Calu3 (cell line): ENCODE results near the gene MCF2L2. TPM values are rescaled to one million over a fixed set of nuclear protein-coding genes. Genes with fewer than 3 reads are reported as not detected.
A peak's percentile ranks its signal among the peaks of the same experiment; 100 is the strongest.

Experiments used
- BruUV-seq: library from RNA; stranded (reverse); fragments of 400-500 nt; replicated peaks from 2 replicates; lab custom pipeline; 2021; lab: Mats Ljungman, UMichigan
- CTCF ChIA-PET: fragments of 300-600 bp; sonication (Branson Sonifier 250); formaldehyde crosslinking; loops from one replicate; lab custom pipeline; 2022; ENCODE audit warnings: antibody characterized with exemption; lab: Charles Lee
- DNase-seq: peaks from one replicate; pipeline ENCODE4 v3.0.0; 2022
- H3K27ac Mint-ChIP-seq: one replicate; pipeline ENCODE4 v1.8.0; 2022; ENCODE audit warnings: mixed read lengths; ENCODE audit not compliant: unreplicated experiment
- H3K27me3 Mint-ChIP-seq: one replicate; pipeline ENCODE4 v1.8.0; 2022; ENCODE audit warnings: mixed read lengths; ENCODE audit not compliant: unreplicated experiment
- H3K36me3 Mint-ChIP-seq: one replicate; pipeline ENCODE4 v1.8.0; 2022; ENCODE audit warnings: mild to moderate bottlenecking, moderate library complexity, mixed read lengths; ENCODE audit not compliant: insufficient read depth, unreplicated experiment
- H3K4me1 Mint-ChIP-seq: one replicate; pipeline ENCODE4 v1.8.0; 2022; ENCODE audit warnings: mild to moderate bottlenecking, low read depth, mixed read lengths; ENCODE audit not compliant: unreplicated experiment
- H3K4me3 Mint-ChIP-seq: one replicate; pipeline ENCODE4 v1.8.0; 2022; ENCODE audit warnings: mild to moderate bottlenecking, low read depth, moderate library complexity, mixed read lengths; ENCODE audit not compliant: unreplicated experiment
- H3K9me3 Mint-ChIP-seq: one replicate; pipeline ENCODE4 v1.8.0; 2022; ENCODE audit warnings: low read depth, mixed read lengths; ENCODE audit not compliant: unreplicated experiment
- CTCF ChIP-seq: fragments of 200-600 bp; IDR thresholded peaks from one replicate; pipeline ENCODE4 v1.8.0; 2022; ENCODE audit warnings: antibody characterized with exemption; ENCODE audit not compliant: unreplicated experiment
- intact Hi-C: fragments of 100-400 bp; cut with micrococcal nuclease; formaldehyde crosslinking; loops from one replicate; pipeline ENCODE4 v1.10.0; 2022; ENCODE audit not compliant: unreplicated experiment
- total RNA-seq: library from RNA; stranded (reverse); gene quantifications from 2 replicates; pipeline ENCODE4 v1.2.3, GENCODE V29; 2022

Gene MCF2L2
- total RNA-seq, 1 experiment from 2014 or later = 0.35 TPM

- peaks cover 7% of the 10 kb centered on the region for H3K36me3 Mint-ChIP-seq
- no peak for DNase-seq
- peaks cover 3% of the 10 kb centered on the region for H3K9me3 Mint-ChIP-seq
- CTCF ChIA-PET = interaction anchor here (0.7 to 3.3 kb wide), 5 partner anchors 11 to 186 kb away, joined by 3 to 15 read pairs (median 4); no protein-coding TSS in a partner anchor
- BruUV-seq = no TSS peak
- peak overlapping the region; percentile 29 for H3K4me3 Mint-ChIP-seq
- no peak for TF ChIP-seq CTCF
- H3K27ac Mint-ChIP-seq = peak overlapping the region; percentile 90
- no peaks in the 10 kb centered on the region for H3K27me3 Mint-ChIP-seq
- intact Hi-C loops = no loop called here
- peaks cover 58% of the 10 kb centered on the region for H3K4me1 Mint-ChIP-seq
Observed at GRCh38 chr3:183370391-183370790, 58.0 kb downstream of the MCF2L2 start.

- no TSS peak for BruUV-seq
- no peaks in the 10 kb centered on the region for H3K27me3 Mint-ChIP-seq
- CTCF ChIA-PET = interaction anchor here (0.7 to 2.4 kb wide), 3 partner anchors 13 to 185 kb away, joined by 3 to 15 read pairs (median 3); no protein-coding TSS in a partner anchor
- TF ChIP-seq CTCF = no peak
- peaks cover 56% of the 10 kb centered on the region for H3K4me1 Mint-ChIP-seq
- peaks cover 7% of the 10 kb centered on the region for H3K36me3 Mint-ChIP-seq
- intact Hi-C loops = loop anchor here (5.0 kb wide), 1 partner anchor 62 kb away; no protein-coding TSS in a partner anchor
- peak overlapping the region; percentile 90 for H3K27ac Mint-ChIP-seq
- no peak overlapping the region for H3K4me3 Mint-ChIP-seq
- H3K9me3 Mint-ChIP-seq = peaks cover 3% of the 10 kb centered on the region
- DNase-seq = no peak
Observed at GRCh38 chr3:183369627-183370026, 58.8 kb downstream of the MCF2L2 start.

- CTCF ChIA-PET = no interaction called here
- TF ChIP-seq CTCF = no peak
- peaks cover 3% of the 10 kb centered on the region for H3K9me3 Mint-ChIP-seq
- H3K36me3 Mint-ChIP-seq = peaks cover 7% of the 10 kb centered on the region
- peak overlapping the region; percentile 90 for H3K27ac Mint-ChIP-seq
- no peaks in the 10 kb centered on the region for H3K27me3 Mint-ChIP-seq
- H3K4me1 Mint-ChIP-seq = peaks cover 56% of the 10 kb centered on the region
- BruUV-seq = no TSS peak
- intact Hi-C loops = loop anchor here (5.0 kb wide), 1 partner anchor 62 kb away; no protein-coding TSS in a partner anchor
- DNase-seq = no peak
- H3K4me3 Mint-ChIP-seq = no peak overlapping the region
Observed at GRCh38 chr3:183369117-183369516, 59.3 kb downstream of the MCF2L2 start.

GRCh38 chr3:183360971-183361624 lies 67.3 kb downstream of the MCF2L2 start:
- CTCF ChIA-PET = no interaction called here
- DNase-seq = no peak
- Mint-ChIP-seq H3K27ac (no peak overlapping the region), H3K36me3 (no peaks in the 10 kb centered on the region), H3K9me3 (no peaks in the 10 kb centered on the region), H3K4me1 (peaks cover 9% of the 10 kb centered on the region), H3K27me3 (no peaks in the 10 kb centered on the region), H3K4me3 (no peak overlapping the region)
- no TSS peak for BruUV-seq
- no peak for TF ChIP-seq CTCF
- intact Hi-C loops = no loop called here
